Measurements from ENCODE around the gene AQP2.
A peak's percentile ranks its signal among the peaks of the same experiment; 100 is the strongest.

The AQP2 gene

GRCh38 chr12:49942512-49942893, 8.0 kb upstream of the AQP2 start:
- no peak for DNase-seq

- no peak for DNase-seq
Measured at GRCh38 chr12:49942921-49943624, 7.5 kb upstream of the AQP2 start.

- no peak for DNase-seq
Measured at GRCh38 chr12:49943625-49943960, 6.9 kb upstream of the AQP2 start.

GRCh38 chr12:49944046-49944445, 6.5 kb upstream of the AQP2 start:
- DNase-seq: no peak

GRCh38 chr12:49944718-49945117, 5.8 kb upstream of the AQP2 start:
- DNase-seq: no peak

DNA sequence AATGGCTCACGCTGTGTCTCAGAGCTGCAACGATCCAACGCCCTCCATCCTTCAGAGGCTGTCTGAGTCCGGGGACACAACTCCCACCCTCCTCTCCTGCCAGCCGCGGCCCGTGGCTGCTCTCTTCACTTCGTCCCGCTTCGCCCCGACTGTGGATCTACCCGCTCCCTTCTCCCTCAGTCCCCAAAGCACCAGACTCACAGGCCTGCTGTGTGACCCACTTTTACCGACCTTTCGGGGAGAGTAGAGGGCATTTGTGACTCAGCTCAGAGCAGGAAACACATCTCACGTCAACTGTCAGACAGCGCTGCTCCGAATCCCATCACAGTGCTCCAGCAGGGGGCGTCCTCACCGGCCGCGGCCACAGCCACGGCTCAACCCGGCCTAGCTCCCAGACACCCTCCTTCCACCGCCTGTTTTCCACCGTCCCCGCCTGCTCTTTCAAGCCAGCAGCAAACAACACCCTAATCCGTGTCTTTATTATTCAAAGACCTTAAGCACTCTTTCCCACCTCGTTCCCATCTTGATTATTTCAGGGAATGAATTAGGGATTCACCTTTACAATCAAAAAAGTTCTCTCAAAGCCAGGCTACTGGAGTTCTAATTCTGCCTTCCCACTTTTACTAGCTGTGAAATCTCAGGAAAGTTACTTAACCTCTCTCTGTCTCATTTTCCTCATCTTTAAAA, 5.0 kb upstream of the AQP2 start:
- DNase-seq: peak; percentile 69

DNA sequence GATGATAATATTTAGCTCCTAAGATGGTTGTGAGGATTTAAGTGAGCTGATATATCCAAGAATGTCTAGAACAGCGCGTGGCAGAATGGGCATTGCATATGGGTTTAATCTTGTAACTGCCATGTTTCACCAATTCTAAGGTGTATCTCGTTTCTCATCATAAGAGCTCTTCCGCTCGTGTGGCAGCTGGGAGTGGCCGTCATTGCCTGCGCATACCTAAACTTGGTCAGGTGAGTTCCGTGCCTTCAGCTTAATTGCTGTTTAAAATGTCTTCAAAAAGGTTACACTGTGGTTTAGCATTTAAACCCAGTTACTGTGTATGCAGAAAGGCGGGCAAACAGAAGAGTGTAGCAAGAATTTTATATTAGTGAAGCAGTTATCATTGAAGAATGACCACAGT, 4.5 kb upstream of the AQP2 start:
- no peak for DNase-seq

DNA sequence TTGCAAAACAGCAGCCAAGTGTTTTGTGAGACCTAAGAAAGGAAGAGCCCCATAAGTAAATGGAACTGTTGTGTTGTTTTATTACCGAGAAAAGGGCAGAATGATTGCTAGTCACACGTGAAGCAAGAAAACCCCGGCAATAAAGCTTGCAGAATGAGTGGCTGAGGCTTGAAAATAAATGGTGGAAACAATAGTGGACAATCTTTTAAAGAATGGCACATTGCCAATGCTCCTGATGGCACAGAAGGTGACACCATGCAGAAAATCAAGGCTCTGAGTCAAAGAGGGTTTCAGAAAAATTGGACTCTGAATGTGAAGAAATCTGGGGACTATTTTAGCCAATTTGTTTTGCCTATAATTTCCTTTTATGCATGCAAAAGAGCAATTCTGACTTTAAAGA, 4.0 kb upstream of the AQP2 start:
- DNase-seq: no peak

- DNase-seq: no peak
Measured at GRCh38 chr12:49947593-49948226, 2.8 kb upstream of the AQP2 start.

DNA sequence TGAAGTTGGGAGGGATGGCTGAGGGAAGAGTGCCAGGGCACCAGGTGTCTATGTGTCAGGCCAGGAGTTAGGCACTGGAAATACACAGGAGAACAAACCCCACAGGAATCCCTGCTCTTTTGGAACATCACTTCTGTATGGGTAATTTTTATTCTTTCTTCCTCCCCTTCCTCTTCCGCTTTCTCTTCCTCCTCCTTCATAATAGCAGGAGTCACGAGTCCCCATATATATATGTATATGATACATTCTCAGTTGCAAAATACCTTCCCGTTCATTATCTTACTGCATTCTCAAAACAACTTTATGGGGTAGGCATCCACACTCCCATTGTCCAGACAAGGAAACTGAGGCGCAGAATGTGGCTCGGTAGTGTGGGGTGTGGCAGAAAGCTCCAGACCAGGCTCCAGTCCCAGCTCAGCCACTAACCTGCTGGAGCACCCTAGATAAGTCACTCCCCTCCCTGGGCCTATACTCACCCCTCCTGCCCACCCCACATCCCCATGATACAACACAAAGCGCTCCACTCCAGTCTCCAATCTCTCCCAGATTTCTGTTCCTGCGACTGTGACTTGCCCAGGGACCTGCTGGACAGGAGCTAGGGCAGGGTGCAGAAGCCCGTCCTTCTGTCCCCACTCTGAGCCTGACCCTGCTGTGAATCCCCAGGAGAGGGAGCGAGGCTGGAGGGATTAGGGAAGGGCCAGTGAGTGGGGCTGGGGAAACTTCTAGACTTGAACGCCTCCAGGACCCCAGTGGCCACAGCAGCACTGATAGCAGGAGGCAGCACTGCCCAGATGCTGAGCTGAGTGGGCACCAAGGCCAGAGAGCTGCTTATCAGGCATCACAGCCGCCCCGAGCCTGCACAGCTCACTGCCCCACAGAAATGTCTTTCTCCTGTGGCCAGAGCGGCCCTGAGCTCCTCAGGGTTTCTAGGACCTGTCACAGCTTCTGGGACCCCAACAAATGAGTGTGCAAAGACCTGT, 1.4 kb upstream of the AQP2 start:
- DNase-seq: peak; percentile 78

GRCh38 chr12:49949866-49950265, 671 bp upstream of the AQP2 start:
- no peak for DNase-seq

GRCh38 chr12:49951411-49952240, 1.1 kb downstream of the AQP2 start:
- DNase-seq: peak; percentile 22

GRCh38 chr12:49952391-49953055, 2.0 kb downstream of the AQP2 start:
- DNase-seq: no peak

DNA sequence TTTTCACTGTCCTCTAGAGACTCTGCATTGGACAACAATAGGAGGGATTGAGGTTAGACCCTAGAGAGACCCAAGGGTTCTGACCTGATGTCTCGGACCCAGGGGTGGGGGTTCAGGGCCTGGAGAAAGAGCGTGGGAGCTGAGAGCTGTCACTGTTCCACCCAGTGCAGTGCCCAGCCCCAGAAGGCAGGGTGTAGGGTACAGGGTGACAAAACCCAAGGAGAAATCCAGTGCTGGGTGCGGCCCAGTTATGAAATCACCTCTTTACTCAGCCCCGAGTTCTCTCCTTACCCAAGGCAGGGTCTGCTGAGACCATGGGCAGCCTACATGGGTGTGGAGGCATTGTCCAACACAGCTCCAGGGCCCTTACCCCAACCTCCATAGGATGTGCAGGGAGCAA, 2.6 kb downstream of the AQP2 start:
- no peak for DNase-seq

DNA sequence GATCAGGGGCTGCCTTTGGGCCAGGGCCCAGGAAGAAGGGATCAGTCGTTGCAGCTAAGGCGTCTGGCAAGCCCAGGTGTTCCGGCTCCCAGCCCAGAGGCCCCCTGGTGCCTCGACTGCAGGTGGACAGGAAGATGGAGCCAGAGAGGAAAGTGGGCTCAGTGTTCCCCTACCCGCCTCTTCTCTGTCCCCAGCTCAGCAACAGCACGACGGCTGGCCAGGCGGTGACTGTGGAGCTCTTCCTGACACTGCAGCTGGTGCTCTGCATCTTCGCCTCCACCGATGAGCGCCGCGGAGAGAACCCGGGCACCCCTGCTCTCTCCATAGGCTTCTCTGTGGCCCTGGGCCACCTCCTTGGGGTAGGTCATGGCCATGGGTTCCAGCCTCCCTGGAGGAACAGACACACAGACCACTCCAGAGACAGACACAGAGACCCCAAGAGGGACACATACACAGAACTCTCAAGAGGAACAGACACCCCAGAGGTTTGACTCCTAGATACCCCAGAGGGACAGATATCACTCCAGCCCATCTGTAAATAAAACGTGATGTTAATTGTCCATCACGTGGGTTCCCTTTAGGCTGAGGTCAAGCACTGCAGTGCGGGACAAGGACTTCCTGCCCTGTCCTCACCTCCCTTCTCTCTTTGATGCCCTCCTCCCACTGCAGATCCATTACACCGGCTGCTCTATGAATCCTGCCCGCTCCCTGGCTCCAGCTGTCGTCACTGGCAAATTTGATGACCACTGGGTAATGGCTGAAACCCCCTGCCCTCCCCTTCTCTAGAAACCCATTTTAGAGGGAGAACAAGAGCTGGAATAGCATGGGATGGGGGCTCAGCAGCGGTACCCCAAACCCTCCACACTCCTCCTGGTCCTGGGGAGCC, 3.7 kb downstream of the AQP2 start:
- no peak for DNase-seq

DNA sequence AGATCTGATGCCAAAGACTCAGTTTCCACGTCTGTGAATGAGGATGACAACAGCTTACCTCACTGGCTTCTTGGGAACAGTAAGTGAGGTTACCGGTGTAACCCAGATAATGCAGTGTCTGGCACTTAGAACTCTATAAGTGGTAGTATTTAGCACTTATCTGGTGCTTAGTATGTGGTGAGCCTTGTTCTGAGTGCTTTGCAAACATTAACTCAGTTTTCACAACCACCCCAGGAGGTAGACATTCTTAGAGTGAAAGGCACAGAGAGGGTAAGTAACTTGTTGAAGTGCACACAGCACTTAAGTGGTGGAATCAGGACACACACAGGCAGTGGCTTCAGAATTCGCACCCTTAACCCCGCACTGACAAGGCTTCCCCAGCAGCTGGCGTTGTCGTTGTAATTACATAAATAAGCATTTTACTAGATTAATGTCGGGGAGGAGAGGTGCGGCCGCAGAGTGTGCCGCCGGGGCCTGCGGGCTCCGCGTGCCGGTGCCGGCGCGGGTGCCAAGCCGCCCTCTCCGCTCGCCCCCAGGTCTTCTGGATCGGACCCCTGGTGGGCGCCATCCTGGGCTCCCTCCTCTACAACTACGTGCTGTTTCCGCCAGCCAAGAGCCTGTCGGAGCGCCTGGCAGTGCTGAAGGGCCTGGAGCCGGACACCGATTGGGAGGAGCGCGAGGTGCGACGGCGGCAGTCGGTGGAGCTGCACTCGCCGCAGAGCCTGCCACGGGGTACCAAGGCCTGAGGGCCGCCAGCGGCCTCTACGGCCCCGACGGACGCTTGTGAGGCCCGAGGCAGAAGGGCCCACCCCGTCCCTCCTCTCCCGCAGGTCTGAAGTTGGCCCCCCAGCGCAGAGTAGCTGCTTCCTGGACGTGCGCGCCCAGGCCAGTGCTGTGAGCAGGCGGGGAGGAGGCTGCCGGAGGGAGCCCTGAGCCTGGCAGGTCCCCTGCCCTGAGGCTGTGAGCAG, 4.6 kb downstream of the AQP2 start:
- no peak for DNase-seq

DNA sequence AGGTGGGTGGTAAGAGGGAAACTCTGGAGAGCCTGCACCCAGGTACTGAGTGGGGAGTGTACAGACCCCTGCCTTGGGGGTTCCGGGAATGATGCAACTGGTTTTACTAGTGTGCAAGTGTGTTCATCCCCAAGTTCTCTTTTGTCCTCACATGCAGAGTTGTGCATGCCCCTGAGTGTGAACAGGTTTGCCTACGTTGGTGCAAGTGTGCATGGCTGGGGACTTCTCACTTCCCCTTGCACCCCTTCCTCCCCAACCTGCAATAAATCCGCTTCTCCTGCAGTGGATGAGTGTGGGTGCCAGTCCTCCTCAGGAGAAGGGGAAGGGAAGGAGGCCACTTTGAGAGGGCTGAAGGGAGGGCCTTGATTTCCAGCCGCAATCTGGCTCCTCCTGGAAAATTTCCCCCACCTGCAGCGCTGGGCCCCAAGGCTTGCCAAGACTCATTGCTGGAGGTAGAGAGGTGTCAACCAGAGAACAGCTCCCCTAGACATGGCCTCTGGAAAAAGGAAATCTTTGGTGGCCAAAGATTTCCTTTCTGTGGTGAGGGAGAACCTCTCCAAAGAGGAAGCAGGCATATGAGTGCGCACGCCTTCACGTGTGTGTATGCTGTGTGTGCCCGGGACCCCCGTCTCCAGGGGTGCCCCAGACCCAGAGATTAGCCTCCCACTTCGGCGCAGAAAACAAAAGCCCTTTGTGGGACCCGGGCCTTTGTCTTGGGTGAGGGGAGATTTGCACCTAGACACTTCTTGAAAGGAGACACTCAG, 5.5 kb downstream of the AQP2 start:
- peak; percentile 42 for DNase-seq

All from MV-4-11 (cell line).